ENCODE measurements around the gene EPHA5.

DNA sequence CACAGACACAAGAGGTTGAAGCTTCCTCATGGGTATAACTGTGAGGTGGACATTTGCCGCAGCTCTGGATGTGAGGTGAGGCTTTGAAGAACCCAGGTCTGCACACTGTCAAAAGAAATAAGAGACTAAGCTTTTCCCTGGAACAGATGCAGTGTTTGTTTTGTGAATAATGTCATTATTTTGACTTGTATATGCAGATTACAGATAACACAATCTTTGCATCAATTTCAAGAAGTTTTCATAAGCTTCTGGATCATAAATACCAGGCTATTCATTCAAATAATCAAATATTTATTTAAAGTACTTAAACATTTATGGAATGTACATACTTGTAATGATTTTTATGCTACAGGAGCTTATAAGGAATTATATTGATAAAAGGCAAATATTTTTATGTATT lies 174.8 kb downstream of the EPHA5 start:
- TF ChIP-seq, protein P1, sequence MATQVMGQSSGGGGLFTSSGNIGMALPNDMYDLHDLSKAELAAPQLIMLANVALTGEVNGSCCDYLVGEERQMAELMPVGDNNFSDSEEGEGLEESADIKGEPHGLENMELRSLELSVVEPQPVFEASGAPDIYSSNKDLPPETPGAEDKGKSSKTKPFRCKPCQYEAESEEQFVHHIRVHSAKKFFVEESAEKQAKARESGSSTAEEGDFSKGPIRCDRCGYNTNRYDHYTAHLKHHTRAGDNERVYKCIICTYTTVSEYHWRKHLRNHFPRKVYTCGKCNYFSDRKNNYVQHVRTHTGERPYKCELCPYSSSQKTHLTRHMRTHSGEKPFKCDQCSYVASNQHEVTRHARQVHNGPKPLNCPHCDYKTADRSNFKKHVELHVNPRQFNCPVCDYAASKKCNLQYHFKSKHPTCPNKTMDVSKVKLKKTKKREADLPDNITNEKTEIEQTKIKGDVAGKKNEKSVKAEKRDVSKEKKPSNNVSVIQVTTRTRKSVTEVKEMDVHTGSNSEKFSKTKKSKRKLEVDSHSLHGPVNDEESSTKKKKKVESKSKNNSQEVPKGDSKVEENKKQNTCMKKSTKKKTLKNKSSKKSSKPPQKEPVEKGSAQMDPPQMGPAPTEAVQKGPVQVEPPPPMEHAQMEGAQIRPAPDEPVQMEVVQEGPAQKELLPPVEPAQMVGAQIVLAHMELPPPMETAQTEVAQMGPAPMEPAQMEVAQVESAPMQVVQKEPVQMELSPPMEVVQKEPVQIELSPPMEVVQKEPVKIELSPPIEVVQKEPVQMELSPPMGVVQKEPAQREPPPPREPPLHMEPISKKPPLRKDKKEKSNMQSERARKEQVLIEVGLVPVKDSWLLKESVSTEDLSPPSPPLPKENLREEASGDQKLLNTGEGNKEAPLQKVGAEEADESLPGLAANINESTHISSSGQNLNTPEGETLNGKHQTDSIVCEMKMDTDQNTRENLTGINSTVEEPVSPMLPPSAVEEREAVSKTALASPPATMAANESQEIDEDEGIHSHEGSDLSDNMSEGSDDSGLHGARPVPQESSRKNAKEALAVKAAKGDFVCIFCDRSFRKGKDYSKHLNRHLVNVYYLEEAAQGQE (IDR thresholded peaks at IDR 0.05; ENCODE audit: insufficient read depth in 1 of 2, low read depth in 2 of 2, low read length in 1 of 2), result no peak
- TF ChIP-seq, protein P2, sequence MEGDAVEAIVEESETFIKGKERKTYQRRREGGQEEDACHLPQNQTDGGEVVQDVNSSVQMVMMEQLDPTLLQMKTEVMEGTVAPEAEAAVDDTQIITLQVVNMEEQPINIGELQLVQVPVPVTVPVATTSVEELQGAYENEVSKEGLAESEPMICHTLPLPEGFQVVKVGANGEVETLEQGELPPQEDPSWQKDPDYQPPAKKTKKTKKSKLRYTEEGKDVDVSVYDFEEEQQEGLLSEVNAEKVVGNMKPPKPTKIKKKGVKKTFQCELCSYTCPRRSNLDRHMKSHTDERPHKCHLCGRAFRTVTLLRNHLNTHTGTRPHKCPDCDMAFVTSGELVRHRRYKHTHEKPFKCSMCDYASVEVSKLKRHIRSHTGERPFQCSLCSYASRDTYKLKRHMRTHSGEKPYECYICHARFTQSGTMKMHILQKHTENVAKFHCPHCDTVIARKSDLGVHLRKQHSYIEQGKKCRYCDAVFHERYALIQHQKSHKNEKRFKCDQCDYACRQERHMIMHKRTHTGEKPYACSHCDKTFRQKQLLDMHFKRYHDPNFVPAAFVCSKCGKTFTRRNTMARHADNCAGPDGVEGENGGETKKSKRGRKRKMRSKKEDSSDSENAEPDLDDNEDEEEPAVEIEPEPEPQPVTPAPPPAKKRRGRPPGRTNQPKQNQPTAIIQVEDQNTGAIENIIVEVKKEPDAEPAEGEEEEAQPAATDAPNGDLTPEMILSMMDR (IDR thresholded peaks at IDR 0.05), result no peak
- no peak for TF ChIP-seq POLR2AphosphoS5 (IDR thresholded peaks at IDR 0.05; ENCODE audit: low read depth, low read length)
